ENCODE measurements around the gene CBLB.
"Not testable (repeated sequence)": the region's sequence is repeated elsewhere in the genome, so short reads cannot be mapped to it uniquely, and the experiment has no call there.

CBLB gene

DNA sequence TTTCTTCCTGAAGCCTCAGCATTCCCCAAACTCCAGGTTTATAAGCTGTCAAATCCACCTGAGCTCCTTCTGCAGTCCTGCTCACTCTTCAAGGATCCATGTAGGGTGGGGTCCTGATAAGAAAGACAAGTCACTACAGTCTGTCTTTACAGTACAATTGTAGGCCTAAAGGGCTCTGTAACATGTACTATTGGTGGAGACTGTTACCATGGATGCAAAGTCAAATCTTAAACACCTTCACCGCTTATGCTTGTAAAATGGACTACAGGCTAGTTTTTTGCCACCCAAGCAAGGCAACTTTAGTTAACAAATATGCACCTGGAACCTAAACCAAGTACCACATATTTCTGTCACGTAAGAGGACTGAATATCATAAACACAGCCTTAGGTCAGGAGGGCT is 44.7 kb downstream of the CBLB start:
- no peak for DNase-seq (ENCODE audit: low read depth)
- H3K4me3 ChIP-seq (ENCODE audit: low read depth, low read length) = no peak overlapping the region
- TF ChIP-seq, protein P1, sequence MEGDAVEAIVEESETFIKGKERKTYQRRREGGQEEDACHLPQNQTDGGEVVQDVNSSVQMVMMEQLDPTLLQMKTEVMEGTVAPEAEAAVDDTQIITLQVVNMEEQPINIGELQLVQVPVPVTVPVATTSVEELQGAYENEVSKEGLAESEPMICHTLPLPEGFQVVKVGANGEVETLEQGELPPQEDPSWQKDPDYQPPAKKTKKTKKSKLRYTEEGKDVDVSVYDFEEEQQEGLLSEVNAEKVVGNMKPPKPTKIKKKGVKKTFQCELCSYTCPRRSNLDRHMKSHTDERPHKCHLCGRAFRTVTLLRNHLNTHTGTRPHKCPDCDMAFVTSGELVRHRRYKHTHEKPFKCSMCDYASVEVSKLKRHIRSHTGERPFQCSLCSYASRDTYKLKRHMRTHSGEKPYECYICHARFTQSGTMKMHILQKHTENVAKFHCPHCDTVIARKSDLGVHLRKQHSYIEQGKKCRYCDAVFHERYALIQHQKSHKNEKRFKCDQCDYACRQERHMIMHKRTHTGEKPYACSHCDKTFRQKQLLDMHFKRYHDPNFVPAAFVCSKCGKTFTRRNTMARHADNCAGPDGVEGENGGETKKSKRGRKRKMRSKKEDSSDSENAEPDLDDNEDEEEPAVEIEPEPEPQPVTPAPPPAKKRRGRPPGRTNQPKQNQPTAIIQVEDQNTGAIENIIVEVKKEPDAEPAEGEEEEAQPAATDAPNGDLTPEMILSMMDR (IDR thresholded peaks at IDR 0.05; ENCODE audit: low read depth, low read length, missing control alignments) = no peak

DNA sequence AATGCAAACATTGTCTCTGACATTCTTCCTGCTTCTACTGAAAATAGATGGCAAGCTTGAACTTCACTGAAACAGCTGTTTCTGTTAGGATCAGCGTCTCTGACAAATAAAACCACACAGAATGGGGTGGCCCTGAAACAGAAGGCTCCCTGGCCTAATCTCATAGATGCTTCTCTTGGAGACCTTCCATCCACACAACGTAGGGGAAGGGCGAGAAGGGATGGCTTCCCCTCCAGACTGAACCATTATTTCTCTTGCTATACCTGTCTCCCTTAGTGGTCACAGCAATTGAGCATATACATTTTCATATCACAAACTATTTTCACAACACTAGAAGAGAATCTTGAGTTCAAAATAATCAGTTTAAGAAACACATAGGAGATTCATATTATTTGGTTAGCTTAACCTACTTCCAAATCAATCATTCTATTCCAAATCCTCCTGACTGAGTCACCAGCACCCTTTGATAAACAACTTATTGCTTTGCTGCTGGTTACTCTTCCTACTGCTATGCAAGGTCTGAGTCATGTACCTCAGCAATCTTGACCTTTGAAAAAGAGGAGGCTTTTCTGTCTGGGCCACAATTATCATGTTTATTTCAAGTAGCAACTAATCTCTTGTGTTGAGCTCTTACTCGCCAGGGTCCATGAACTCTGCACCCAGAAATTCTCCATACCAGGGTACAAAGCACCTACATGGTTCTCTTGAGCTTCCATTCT is 45.5 kb downstream of the CBLB start:
- TF ChIP-seq, protein P1 (IDR thresholded peaks at IDR 0.05; ENCODE audit: low read depth, low read length, missing control alignments) = no peak
- H3K4me3 ChIP-seq (ENCODE audit: low read depth, low read length) = no peak overlapping the region
- DNase-seq (ENCODE audit: low read depth) = no peak

DNA sequence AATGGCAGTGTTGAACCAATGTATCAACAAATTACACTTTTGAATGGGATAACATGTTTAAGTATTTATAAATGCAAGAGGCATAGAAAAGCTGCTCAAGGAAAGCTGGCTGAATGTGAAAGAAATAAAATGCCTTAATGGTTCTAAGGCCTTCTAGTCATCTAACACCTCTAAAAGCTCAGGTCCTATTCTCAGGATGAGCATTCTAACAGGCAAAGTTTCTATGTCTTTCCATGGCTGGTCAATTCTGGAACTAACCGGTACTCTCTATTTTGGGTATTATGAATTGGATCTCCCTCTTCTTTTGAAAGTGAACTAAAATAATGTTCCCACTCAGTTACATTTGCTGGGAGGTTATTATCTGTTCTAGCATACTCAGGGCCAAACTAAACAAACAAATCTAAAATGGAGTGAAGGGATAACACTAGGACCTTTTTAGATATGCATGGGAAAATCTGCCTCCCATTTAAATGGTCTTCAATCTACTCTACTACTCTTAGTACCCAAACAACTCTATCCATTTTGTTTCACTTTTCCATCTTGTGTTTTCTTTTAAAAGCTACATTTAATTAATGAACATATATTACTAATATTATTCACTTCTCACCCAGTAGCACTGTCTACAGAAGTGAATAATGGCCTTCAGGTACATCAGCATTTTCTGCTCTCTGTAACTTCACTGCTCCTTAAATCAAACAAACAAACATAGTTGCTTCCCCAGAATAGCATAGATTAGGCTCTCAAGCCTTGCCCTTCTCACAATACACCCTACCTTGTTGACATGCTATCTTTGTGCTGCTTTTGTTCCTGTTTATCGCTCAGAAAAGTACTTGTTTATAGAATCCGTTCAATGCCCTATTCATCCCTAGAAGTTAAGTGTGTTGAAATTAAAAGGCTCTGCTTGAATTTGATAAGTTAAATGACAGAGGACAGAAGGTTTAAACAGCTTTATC is 46.4 kb downstream of the CBLB start:
- no peak overlapping the region for H3K4me3 ChIP-seq (ENCODE audit: low read depth, low read length)
- DNase-seq (ENCODE audit: low read depth) = no peak
- TF ChIP-seq, protein P1 (IDR thresholded peaks at IDR 0.05; ENCODE audit: low read depth, low read length, missing control alignments) = no peak

DNA sequence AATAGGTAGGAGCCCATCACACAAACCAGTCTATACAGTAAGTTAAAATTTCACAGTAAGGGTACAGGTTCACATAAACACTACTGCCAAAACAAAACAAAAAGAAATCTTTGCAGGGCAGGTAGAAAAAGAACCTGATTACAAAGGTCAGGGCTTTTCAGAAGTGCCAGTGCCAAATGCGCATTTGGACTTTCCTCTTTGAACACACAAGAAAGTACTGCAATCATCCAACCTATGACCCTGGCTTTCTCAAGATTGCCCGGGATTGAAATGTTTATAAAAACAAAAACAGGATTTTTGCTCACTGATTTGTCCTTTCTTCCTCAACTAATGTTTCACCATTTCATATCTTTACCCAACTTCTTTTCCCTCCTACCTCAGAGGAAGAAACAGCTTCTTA is 47.4 kb downstream of the CBLB start:
- no peak for DNase-seq (ENCODE audit: low read depth)
- no peak overlapping the region for H3K4me3 ChIP-seq (ENCODE audit: low read depth, low read length)
- TF ChIP-seq, protein P1 (IDR thresholded peaks at IDR 0.05; ENCODE audit: low read depth, low read length, missing control alignments) = no peak

DNA sequence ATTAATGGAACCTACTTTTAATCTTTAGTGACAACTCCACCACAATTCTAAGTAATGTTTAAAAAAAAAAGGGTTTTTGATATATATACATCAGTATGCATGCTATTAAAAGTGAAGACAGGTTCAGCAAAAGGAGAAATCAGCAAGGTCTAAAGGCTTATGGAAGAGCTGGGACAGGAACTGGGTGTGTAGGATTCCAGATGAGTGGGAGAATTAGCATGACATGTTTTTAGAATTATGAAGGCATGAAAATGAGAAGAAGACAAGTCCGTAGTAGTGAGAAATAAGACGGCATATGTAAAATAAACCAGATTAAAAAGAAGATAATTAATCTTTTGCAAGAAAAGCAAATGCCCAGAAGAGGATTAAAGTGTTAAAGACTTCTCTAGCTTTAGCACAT is 52.0 kb downstream of the CBLB start:
- no peak for DNase-seq (ENCODE audit: low read depth)
- TF ChIP-seq, protein P1 (IDR thresholded peaks at IDR 0.05; ENCODE audit: low read depth, low read length, missing control alignments) = no peak

DNA sequence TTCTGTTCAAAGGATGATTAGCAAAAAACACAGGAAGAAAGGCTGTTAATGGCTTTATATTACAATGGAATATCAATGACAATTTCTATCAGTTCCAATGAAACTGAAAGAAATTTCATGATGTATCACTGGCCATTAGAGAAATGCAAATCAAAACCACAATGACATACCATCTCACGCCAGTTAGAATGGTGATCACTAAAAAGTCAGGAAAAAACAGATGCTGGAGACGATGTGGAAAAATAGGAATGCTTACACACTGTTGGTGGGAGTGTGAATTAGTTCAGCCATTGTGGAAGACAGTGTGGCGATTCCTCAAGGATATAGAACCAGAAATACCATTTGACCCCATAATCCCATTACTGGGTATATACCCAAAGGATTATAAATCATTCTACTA is 53.5 kb downstream of the CBLB start:
- not testable (repeated sequence) for DNase-seq (ENCODE audit: low read depth); H3K4me3 ChIP-seq (ENCODE audit: low read depth, low read length)

More for the DNA sequence above, 52.0 kb downstream of the CBLB start:
- H3K4me3 ChIP-seq (ENCODE audit: low read depth, low read length) = no peak overlapping the region

DNA sequence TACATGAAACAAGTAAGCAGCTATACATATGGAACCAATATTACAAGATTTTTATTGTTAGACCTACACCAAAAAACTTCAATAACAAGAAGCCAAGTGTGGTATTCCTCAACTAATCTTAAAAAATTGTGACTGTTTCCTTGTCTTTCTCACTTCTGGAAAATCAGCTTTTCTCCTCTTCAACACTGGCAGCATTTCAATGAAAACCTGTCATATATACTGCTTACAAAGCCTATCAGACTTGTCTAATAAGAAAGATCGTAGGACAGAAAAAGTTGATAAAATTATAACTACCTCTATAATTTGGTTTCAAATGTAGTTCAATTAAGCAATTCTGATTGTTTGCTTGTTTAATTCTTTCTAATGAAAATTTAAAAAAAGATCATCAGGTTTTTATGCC is 55.1 kb downstream of the CBLB start:
- DNase-seq (ENCODE audit: low read depth) = no peak
- H3K4me3 ChIP-seq (ENCODE audit: low read depth, low read length) = no peak overlapping the region
- TF ChIP-seq, protein P1 (IDR thresholded peaks at IDR 0.05; ENCODE audit: low read depth, low read length, missing control alignments) = no peak

Measured in GM12864 (cell line).